ENCODE results near the gene LURAP1L.
"Not testable (repeated sequence)": the region's sequence is repeated elsewhere in the genome, so short reads cannot be mapped to it uniquely, and the experiment has no call there.

The LURAP1L gene

GRCh38 chr9:12856603-12857002 lies 81.8 kb downstream of the LURAP1L start:
- DNase-seq, result no peak
- intact Hi-C loops (cut with DNase I; ENCODE audit: low total_unique reads), result no loop called here
- Histone ChIP-seq H3K27me3 (no peaks in the 10 kb centered on the region), H3K36me3 (no peaks in the 10 kb centered on the region), H3K9me3 (no peaks in the 10 kb centered on the region), H3K27ac (no peak overlapping the region), H3K4me1 (peaks cover 0 to 4% (median 0%) of the 10 kb centered on the region in 4 donors), H3K4me3 (no peak overlapping the region)
- TF ChIP-seq, protein P1, sequence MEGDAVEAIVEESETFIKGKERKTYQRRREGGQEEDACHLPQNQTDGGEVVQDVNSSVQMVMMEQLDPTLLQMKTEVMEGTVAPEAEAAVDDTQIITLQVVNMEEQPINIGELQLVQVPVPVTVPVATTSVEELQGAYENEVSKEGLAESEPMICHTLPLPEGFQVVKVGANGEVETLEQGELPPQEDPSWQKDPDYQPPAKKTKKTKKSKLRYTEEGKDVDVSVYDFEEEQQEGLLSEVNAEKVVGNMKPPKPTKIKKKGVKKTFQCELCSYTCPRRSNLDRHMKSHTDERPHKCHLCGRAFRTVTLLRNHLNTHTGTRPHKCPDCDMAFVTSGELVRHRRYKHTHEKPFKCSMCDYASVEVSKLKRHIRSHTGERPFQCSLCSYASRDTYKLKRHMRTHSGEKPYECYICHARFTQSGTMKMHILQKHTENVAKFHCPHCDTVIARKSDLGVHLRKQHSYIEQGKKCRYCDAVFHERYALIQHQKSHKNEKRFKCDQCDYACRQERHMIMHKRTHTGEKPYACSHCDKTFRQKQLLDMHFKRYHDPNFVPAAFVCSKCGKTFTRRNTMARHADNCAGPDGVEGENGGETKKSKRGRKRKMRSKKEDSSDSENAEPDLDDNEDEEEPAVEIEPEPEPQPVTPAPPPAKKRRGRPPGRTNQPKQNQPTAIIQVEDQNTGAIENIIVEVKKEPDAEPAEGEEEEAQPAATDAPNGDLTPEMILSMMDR (IDR thresholded peaks at IDR 0.05), result no peak

GRCh38 chr9:12859704-12860251 lies 85.0 kb downstream of the LURAP1L start:
- TF ChIP-seq, protein P1 (IDR thresholded peaks at IDR 0.05), result no peak
- Histone ChIP-seq H3K27me3 (no peaks in the 10 kb centered on the region), H3K9me3 (no peaks in the 10 kb centered on the region), H3K27ac (no peak overlapping the region), H3K4me3 (no peak overlapping the region), H3K36me3 (no peaks in the 10 kb centered on the region), H3K4me1 (peaks cover 0 to 20% (median 7%) of the 10 kb centered on the region in 4 donors)
- intact Hi-C loops (cut with DNase I; ENCODE audit: low total_unique reads), result no loop called here
- no peak for DNase-seq

DNA sequence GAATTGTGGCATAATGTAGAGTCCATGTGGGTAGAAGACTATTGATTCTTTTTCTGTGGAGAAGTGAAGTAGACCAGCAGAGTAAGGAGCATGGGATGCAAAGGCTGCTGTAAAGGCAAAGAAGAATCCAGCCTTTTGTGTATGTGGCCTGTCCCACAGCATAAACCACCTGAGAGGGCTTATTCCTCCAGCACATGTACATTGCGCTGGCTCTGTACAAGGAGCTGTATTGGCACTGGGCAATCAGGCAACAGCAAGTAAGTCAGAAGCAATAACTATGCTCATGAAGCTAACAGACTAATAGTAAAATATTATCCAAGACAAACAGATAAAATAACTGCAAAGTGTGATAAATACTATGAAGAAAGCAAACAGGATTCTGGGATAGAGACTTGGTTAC lies 86.2 kb downstream of the LURAP1L start:
- intact Hi-C loops (cut with DNase I; ENCODE audit: low total_unique reads), result no loop called here
- peaks cover 0 to 20% (median 7%) of the 10 kb centered on the region in 4 donors for H3K4me1 ChIP-seq
- DNase-seq, result no peak
- no peaks in the 10 kb centered on the region for H3K9me3 ChIP-seq
- TF ChIP-seq, protein P1 (IDR thresholded peaks at IDR 0.05), result no peak
- no peaks in the 10 kb centered on the region for H3K27me3 ChIP-seq
- no peak overlapping the region for H3K4me3 ChIP-seq
- H3K27ac ChIP-seq, result no peak overlapping the region
- H3K36me3 ChIP-seq, result no peaks in the 10 kb centered on the region

DNA sequence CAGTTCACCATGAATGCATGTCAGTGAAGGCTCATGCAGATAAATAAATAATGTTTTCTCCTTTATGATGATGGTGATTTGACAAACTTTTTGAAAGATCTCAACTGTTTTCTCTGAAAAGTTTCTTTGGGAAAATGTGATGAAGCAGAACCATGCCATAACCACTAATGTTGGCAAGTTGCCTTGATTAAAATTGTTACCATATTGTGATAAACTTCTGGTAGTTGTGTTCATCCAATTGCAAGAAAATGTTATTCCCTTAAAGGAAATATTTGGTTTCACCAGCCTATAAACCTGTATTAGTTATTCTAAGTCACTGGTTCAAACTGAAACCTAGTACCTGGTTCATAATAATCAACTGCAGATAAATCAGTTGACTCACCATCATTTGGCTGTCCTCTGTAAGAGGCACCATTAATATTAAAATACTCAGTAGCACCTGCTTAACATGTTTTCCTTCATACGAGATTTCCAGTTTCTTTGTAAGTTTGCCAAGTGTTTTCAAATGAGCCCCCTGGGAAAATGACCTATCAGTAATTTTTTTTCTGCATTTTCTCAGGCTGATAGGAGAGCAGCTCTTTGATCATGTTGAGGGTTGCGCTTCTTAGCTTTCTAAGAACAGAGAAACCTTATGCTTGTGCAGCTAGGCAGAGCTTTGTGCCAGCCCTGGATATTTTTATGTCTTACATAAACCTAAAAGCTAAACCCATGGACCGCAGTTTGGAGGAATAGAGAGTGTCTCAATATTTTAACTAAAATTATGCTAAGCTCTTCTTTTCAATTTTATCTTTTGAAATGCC lies 88.0 kb downstream of the LURAP1L start:
- TF ChIP-seq, protein P1 (IDR thresholded peaks at IDR 0.05), result no peak
- H3K4me3 ChIP-seq, result no peak overlapping the region
- no peaks in the 10 kb centered on the region for H3K27me3 ChIP-seq
- no peaks in the 10 kb centered on the region for H3K36me3 ChIP-seq
- intact Hi-C loops (cut with DNase I; ENCODE audit: low total_unique reads), result no loop called here
- H3K4me1 ChIP-seq, result peaks cover 0 to 20% (median 7%) of the 10 kb centered on the region in 4 donors
- H3K9me3 ChIP-seq, result no peaks in the 10 kb centered on the region
- no peak overlapping the region for H3K27ac ChIP-seq
- DNase-seq, result no peak

- Histone ChIP-seq H3K36me3 (no peaks in the 10 kb centered on the region), H3K27me3 (no peaks in the 10 kb centered on the region), H3K4me3 (no peak overlapping the region), H3K9me3 (no peaks in the 10 kb centered on the region), H3K4me1 (peaks cover 0 to 20% (median 7%) of the 10 kb centered on the region in 4 donors), H3K27ac (no peak overlapping the region)
- no peak for DNase-seq
- TF ChIP-seq, protein P1 (IDR thresholded peaks at IDR 0.05), result no peak
- intact Hi-C loops (cut with DNase I; ENCODE audit: low total_unique reads), result no loop called here
Observed at GRCh38 chr9:12863618-12864017, 88.8 kb downstream of the LURAP1L start.

DNA sequence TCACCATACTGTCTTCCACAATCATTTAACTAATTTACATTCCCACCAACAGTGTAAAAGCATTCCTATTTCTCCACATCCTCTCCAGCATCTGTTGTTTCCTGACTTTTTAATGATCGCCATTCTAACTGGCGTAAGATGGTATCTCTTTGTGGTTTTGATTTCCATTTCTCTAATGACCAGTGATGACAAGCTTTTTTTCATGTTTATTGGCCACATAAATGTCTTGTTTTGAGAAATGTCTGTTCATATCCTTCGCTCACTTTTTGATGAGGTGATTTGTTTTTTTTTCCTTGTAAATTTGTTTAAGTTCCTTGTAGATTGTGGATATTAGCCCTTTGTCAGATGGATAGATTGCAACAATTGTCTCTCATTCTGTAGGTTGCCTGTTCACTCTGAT lies 90.6 kb downstream of the LURAP1L start:
- H3K36me3 ChIP-seq; intact Hi-C loops (cut with DNase I; ENCODE audit: low total_unique reads); H3K4me3 ChIP-seq; H3K9me3 ChIP-seq; H3K27ac ChIP-seq; H3K27me3 ChIP-seq; DNase-seq: not testable (repeated sequence)
- H3K4me1 ChIP-seq, result peaks cover 0 to 16% (median 7%) of the 10 kb centered on the region in 4 donors
